ENCODE data around the gene CYP3A7. TPM values are rescaled to one million over a fixed set of nuclear protein-coding genes. Genes with fewer than 3 reads are reported as not detected.

CYP3A7 gene
- total and polyA plus RNA-seq, 2 donors (not counting 3 experiments of a cell fraction or from before 2014, with no cell fraction given), result not detected

DNA sequence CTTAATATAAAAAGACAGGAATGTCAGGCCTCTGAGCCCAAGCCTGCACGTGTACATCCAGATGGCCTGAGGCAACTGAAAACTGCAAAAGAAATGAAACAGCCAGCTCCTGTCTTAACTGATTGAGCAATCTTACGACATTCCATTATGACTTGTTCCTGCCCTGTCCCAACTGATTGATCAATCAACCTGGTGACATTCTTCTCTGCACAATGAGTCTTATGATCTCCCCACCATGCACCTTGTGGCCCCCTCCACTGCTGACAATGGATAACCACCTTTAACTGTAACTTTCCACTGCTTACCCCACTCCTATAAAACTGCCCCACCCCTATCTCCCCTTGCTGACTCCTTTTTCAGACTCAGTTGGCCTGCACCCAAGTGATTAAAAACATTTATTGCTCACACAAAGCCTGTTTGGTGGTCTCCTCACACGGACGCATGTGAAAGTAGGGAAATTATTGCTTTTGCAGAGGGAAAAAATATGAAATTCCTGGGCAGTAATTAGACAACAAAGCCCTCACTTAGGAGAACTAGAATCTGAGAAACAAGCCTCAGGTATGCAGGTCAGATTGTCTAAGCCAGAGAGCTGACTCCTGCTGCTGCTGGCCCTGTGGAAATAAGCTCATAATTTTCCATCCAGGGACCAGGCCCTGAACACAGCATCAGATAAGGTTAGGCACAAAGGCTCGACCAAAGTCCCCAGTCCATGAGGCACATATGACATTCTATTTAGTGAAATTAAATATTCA lies 5.3 kb downstream of the CYP3A7 start:
- no peak for TF ChIP-seq GATA2 (IDR thresholded peaks at IDR 0.05; ENCODE audit: insufficient read depth, insufficient read length, low read depth, low read length)
- TF ChIP-seq POLR2AphosphoS5 (IDR thresholded peaks at IDR 0.05; ENCODE audit: insufficient read depth, low read depth, low read length), result no peak
- TF ChIP-seq, protein P1, sequence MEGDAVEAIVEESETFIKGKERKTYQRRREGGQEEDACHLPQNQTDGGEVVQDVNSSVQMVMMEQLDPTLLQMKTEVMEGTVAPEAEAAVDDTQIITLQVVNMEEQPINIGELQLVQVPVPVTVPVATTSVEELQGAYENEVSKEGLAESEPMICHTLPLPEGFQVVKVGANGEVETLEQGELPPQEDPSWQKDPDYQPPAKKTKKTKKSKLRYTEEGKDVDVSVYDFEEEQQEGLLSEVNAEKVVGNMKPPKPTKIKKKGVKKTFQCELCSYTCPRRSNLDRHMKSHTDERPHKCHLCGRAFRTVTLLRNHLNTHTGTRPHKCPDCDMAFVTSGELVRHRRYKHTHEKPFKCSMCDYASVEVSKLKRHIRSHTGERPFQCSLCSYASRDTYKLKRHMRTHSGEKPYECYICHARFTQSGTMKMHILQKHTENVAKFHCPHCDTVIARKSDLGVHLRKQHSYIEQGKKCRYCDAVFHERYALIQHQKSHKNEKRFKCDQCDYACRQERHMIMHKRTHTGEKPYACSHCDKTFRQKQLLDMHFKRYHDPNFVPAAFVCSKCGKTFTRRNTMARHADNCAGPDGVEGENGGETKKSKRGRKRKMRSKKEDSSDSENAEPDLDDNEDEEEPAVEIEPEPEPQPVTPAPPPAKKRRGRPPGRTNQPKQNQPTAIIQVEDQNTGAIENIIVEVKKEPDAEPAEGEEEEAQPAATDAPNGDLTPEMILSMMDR (IDR thresholded peaks at IDR 0.05; ENCODE audit: extremely low read depth in 1 of 2, insufficient read depth in 1 of 2, low read depth in 1 of 2, low read length in 2 of 2), result no peak
- no peak for TF ChIP-seq FOS (IDR thresholded peaks at IDR 0.05; ENCODE audit: borderline replicate concordance, insufficient read depth, low read length)
- TF ChIP-seq MYC (IDR thresholded peaks at IDR 0.05; ENCODE audit: low read depth, low read length), result no peak
- TF ChIP-seq POLR2A (IDR thresholded peaks at IDR 0.05; ENCODE audit: low read depth, low read length), result no peak
- TF ChIP-seq, protein P2, sequence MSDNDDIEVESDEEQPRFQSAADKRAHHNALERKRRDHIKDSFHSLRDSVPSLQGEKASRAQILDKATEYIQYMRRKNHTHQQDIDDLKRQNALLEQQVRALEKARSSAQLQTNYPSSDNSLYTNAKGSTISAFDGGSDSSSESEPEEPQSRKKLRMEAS (IDR thresholded peaks at IDR 0.05; ENCODE audit: insufficient read depth, insufficient read length), result no peak
- TF ChIP-seq JUN (IDR thresholded peaks at IDR 0.05; ENCODE audit: borderline replicate concordance, insufficient read depth, insufficient read length, low read depth), result no peak
- no peak for TF ChIP-seq EZH2 (IDR thresholded peaks at IDR 0.05; ENCODE audit: borderline replicate concordance, low read depth, low read length, severe bottlenecking)
- BruUV-seq (replicated peaks), result no TSS peak
- POLR2A ChIA-PET, result no interaction called here

More for the DNA sequence above, 5.3 kb downstream of the CYP3A7 start:
- Histone ChIP-seq H2AFZ (ENCODE audit: low read depth, low read length) (no peak overlapping the region), H3K9ac (replicated peaks; ENCODE audit: extremely low read depth, insufficient read depth, low read length) (no peak overlapping the region), H3K9me1 (replicated peaks; ENCODE audit: control insufficient read depth, extremely low read depth, insufficient read depth, low read length) (no peaks in the 10 kb centered on the region), H4K20me1 (replicated peaks; ENCODE audit: control insufficient read depth, extremely low read depth, insufficient read depth, low read length) (no peaks in the 10 kb centered on the region), H3K36me3 (ENCODE audit: control insufficient read depth in 2 of 2, extremely low read depth in 1 of 2, insufficient read depth in 2 of 2, low read length in 2 of 2) (no peaks in the 10 kb centered on the region), H3K27me3 (ENCODE audit: control insufficient read depth in 2 of 2, insufficient read depth in 2 of 2, low read length in 2 of 2) (no peaks in the 10 kb centered on the region), H3K4me3 (replicated peaks in 1 of 3; ENCODE audit: insufficient read depth in 1 of 3, low read depth in 1 of 3, low read length in 3 of 3) (no peak overlapping the region), H3K27ac (ENCODE audit: insufficient read depth, low read depth, low read length) (no peak overlapping the region), H3K79me2 (ENCODE audit: control insufficient read depth, insufficient read depth, low read length) (no peaks in the 10 kb centered on the region), H3K4me2 (ENCODE audit: insufficient read depth, low read length) (no peak overlapping the region), H3K4me1 (ENCODE audit: control insufficient read depth, extremely low read depth, insufficient read depth, low read length) (no peaks in the 10 kb centered on the region), H3K9me3 (replicated peaks; ENCODE audit: control insufficient read depth, insufficient read depth, low read length) (no peaks in the 10 kb centered on the region)
- dilution Hi-C loops (cut with MboI; ENCODE audit: extremely low pct_ligation_motif_present, low sequenced_read_pairs), result no loop called here
- CTCF ChIA-PET, result no interaction called here
- no peak for DNase-seq (ENCODE audit: low read depth, low spot score)
- intact Hi-C loops (cut with micrococcal nuclease), result no loop called here
- FAIRE-seq, result no peak

All from endothelial cell of umbilical vein (primary cell).